GM19468 (cell line): ENCODE data around the gene GNA12.

Experiments
- ATAC-seq: cut with Tn5 transposase; IDR thresholded peaks from one replicate; pipeline ENCODE4 v1.9.1; 2021; ENCODE audit warnings: mild to moderate bottlenecking, moderate library complexity, moderate number of reproducible peaks; ENCODE audit not compliant: unreplicated experiment; ENCODE audit errors: extremely low read depth

GNA12 gene

GRCh38 chr7:2807460-2807844 lies 36.7 kb downstream of the GNA12 start:
- ATAC-seq, result no peak

GRCh38 chr7:2806571-2806970 lies 37.5 kb downstream of the GNA12 start:
- no peak for ATAC-seq

GRCh38 chr7:2805213-2805944 lies 38.7 kb downstream of the GNA12 start:
- no peak for ATAC-seq

GRCh38 chr7:2804227-2804763 lies 39.8 kb downstream of the GNA12 start:
- no peak for ATAC-seq

- no peak for ATAC-seq
Measured at GRCh38 chr7:2803755-2804154, 40.4 kb downstream of the GNA12 start.

GRCh38 chr7:2803342-2803692 lies 40.8 kb downstream of the GNA12 start:
- ATAC-seq, result no peak

GRCh38 chr7:2802504-2803341 lies 41.4 kb downstream of the GNA12 start:
- no peak for ATAC-seq

- no peak for ATAC-seq
Measured at GRCh38 chr7:2802101-2802500, 42.0 kb downstream of the GNA12 start.

- ATAC-seq, result no peak
Measured at GRCh38 chr7:2800931-2801688, 43.0 kb downstream of the GNA12 start.

GRCh38 chr7:2800220-2800930 lies 43.7 kb downstream of the GNA12 start:
- ATAC-seq, result no peak

GRCh38 chr7:2799253-2799652 lies 44.9 kb downstream of the GNA12 start:
- no peak for ATAC-seq

- ATAC-seq, result no peak
Measured at GRCh38 chr7:2798669-2799068, 45.4 kb downstream of the GNA12 start.

GRCh38 chr7:2796358-2797352 lies 47.5 kb downstream of the GNA12 start:
- ATAC-seq, result no peak

GRCh38 chr7:2795906-2796305 lies 48.2 kb downstream of the GNA12 start:
- no peak for ATAC-seq

GRCh38 chr7:2794836-2795636 lies 49.1 kb downstream of the GNA12 start:
- ATAC-seq, result no peak

GRCh38 chr7:2792856-2793487 lies 51.1 kb downstream of the GNA12 start:
- no peak for ATAC-seq

GRCh38 chr7:2792235-2792634 lies 51.9 kb downstream of the GNA12 start:
- ATAC-seq, result no peak

GRCh38 chr7:2791390-2791789 lies 52.7 kb downstream of the GNA12 start:
- no peak for ATAC-seq
